OCI-LY7 (cell line): ENCODE measurements around the gene EPHA1.

Experiments
- EZH2phosphoT487 ChIP-seq: fragments of 200-600 bp; sonication (generic); IDR thresholded peaks from 2 replicates; pipeline ENCODE4 v1.6.1; 2018; ENCODE audit warnings: low read depth, borderline replicate concordance, mild to moderate bottlenecking, mixed run types, antibody characterized with exemption, low read length, moderate library complexity, mixed read lengths
- TF ChIP-seq, protein P1 (sequence below): fragments of 200-600 bp; sonication (generic); conservative IDR thresholded peaks from 2 replicates; pipeline ENCODE4 v1.5.1; 2014; ENCODE audit warnings: mild to moderate bottlenecking, antibody characterized with exemption, low read length, moderate library complexity, mixed read lengths

DNA sequence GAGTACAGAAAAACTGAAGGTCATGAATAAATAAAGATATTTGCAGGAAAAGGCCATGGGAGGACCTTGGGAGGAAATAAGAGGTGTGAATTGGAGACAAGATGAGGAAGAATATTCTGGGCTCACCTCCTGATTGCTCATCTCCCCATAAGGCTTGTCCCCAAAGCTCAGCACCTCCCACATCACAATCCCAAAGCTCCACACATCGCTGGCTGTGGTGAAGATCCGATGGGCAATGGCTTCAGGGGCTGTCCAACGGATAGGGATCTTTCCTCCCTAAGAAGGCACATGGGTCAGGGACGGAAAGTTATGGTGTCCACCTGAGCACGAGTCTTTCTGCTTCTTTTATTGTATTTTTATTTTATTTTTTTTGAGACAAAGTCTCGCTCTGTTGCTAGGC is 14.6 kb downstream of the EPHA1 start:
- TF ChIP-seq, protein P1, sequence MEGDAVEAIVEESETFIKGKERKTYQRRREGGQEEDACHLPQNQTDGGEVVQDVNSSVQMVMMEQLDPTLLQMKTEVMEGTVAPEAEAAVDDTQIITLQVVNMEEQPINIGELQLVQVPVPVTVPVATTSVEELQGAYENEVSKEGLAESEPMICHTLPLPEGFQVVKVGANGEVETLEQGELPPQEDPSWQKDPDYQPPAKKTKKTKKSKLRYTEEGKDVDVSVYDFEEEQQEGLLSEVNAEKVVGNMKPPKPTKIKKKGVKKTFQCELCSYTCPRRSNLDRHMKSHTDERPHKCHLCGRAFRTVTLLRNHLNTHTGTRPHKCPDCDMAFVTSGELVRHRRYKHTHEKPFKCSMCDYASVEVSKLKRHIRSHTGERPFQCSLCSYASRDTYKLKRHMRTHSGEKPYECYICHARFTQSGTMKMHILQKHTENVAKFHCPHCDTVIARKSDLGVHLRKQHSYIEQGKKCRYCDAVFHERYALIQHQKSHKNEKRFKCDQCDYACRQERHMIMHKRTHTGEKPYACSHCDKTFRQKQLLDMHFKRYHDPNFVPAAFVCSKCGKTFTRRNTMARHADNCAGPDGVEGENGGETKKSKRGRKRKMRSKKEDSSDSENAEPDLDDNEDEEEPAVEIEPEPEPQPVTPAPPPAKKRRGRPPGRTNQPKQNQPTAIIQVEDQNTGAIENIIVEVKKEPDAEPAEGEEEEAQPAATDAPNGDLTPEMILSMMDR, result no peak
- no peak for TF ChIP-seq EZH2phosphoT487
